ENCODE data around the gene ALDH1B1.
A peak's percentile ranks its signal among the peaks of the same experiment; 100 is the strongest.

Gene ALDH1B1

GRCh38 chr9:38392235-38393127 lies at the start of gene ALDH1B1:
TSS of gene ALDH1B1 (plus strand) at chr9:38392702. CDS start at chr9:38395749, 3,047 bp downstream.
- peak within 1 kb of the TSS; percentile 90 for H3K4me3 ChIP-seq (ENCODE audit: low read depth, low read length)
- POLR2A ChIA-PET = interaction anchor here (0.6 to 1.6 kb wide), 3 partner anchors 9 to 449 kb away, joined by 3 to 7 read pairs (median 4); partner anchors contain the start of gene SHB
- CTCF ChIA-PET = interaction anchor here (0.6 to 1.6 kb wide), 5 partner anchors 9 to 793 kb away, joined by 3 to 14 read pairs (median 3); no protein-coding TSS in a partner anchor
- no peak for DNase-seq (ENCODE audit: low read depth, low spot score)
- peak; percentile 21 for TF ChIP-seq CTCF (IDR thresholded peaks at IDR 0.05; ENCODE audit: insufficient read depth, low read length, missing control alignments)

DNA sequence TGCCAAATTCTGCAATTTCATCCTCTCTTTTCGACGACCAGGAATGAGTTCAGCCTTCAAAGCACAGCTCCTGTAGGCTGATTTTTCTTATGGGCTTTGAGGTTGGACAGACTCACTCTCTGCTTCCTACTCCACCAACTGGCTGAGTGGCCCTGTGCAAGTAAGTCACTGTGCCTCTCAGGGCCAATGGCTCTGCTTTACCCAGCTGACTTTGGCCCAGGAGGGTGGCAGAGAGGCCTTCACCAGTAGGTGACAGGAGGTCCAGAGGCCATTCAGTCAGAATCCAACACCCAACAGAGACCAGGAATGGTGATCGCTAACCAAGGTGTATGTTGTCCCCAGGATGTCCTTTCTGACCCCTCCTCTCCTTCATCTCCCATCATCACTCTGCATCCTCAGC lies 49.5 kb upstream of the ALDH1B1 start:
- TF ChIP-seq CTCF (IDR thresholded peaks at IDR 0.05; ENCODE audit: insufficient read depth, low read length, missing control alignments) = no peak
- DNase-seq (ENCODE audit: low read depth, low spot score) = no peak
- H3K4me3 ChIP-seq (ENCODE audit: low read depth, low read length) = no peak overlapping the region
- ChIA-PET POLR2A (no interaction called here), CTCF (no interaction called here)

DNA sequence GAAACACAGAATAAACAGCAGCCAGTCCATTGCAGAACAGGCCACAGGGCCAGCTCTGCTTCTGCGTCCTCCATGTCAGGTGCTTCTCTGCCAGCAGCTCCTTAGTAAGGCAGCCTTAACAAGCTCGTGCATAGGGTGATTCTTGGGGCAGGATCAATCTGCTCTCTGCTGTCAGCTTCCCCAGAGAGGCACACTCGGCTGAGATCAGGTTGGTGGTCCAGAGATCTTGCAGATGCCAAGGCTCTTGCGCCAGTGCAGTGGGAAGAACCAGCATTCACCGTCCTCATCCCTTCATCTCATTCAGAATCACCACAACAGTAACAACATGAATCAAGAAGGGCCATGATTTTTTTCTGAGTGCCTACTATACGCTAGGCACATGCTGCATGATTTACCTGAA lies 49.0 kb upstream of the ALDH1B1 start:
- TF ChIP-seq CTCF (IDR thresholded peaks at IDR 0.05; ENCODE audit: insufficient read depth, low read length, missing control alignments) = no peak
- ChIA-PET CTCF (interaction anchor here (1.1 kb wide), 1 partner anchor 13 kb away, joined by 3 read pairs; no protein-coding TSS in a partner anchor), POLR2A (no interaction called here)
- H3K4me3 ChIP-seq (ENCODE audit: low read depth, low read length) = no peak overlapping the region
- no peak for DNase-seq (ENCODE audit: low read depth, low spot score)

DNA sequence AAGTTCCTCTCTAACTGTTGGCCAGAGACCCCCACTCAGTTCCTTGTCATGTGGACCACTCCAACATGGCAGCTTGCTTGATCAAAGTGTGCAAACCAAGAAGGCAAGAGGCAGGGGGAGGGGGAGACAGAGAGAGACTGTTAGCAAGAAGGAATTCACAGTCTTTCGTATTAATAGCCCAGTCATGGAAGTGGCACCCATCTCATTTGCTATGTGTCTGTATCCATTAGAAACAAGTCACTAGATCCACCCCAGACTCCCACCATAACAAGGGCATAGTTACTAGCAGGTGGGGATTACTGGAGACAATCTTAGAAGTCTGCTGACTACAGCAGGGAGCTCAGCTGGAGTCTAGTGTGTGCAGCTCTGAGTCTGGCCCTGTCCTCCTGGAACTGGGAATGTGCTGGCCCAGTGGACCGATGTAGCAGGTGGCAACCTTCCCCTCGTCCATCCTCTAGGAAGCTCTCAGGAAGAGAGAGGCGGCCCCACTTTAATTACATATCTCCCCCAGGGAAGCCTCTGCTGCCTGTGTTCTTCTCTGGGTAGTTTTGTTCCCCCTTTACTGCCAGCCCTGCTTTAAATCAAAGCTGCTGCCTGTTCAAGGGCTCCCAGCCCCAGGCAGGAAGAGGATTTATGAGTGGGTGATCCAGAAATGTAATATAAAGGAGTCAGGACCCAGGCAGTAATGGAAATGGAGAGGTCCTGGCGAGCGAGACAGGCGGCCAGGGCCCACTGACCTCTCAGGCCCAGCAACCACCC lies 47.8 kb upstream of the ALDH1B1 start:
- POLR2A ChIA-PET = no interaction called here
- H3K4me3 ChIP-seq (ENCODE audit: low read depth, low read length) = no peak overlapping the region
- DNase-seq (ENCODE audit: low read depth, low spot score) = no peak
- no peak for TF ChIP-seq CTCF (IDR thresholded peaks at IDR 0.05; ENCODE audit: insufficient read depth, low read length, missing control alignments)
- CTCF ChIA-PET = interaction anchor here (1.1 to 1.9 kb wide), 2 partner anchors 11 to 12 kb away, joined by 3 to 5 read pairs; no protein-coding TSS in a partner anchor

DNA sequence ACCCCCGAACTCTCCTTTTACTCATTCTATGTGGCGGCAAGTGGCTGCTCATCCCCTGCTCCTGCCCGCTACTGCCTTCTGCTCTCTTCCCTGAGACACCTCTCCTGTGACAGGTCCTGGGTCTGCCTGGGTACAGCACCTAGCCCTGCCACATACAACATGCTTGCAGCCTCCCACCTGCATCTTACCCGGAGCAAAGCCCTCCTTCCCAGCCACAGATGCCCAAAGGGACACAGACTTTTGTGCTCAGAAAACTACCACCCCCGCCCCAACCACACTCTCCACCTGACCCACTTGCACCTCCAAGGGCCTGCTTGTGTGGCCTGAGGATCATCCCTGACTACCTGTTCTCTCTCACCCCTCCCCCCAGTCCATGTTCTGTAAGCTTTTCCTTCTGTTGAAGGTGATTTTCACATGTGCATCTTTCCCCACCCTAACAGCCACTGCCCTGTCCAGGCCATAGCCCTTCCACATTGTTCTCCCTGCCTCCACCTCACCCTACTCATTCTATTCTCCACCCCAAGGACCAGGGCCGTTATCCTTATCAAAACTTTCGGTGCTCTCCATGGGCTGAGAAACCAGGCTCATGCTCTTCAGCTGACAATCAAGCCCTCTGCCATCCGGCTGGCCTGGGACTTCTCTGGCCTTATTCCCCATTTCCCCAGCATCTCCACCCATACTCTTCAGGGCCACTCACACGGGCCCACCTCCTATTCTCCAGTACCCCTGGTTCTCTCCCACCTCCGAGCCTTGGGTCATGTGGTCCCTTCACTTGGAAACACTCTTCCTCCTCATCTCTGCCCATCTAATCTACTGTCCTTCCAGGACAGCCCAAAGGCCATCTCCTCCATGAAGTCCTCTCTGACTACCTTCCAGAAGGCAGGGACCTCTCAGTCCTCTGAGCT lies 46.4 kb upstream of the ALDH1B1 start:
- CTCF ChIA-PET = interaction anchor here (1.9 kb wide), 1 partner anchor 12 kb away, joined by 5 read pairs; no protein-coding TSS in a partner anchor
- TF ChIP-seq CTCF (IDR thresholded peaks at IDR 0.05; ENCODE audit: insufficient read depth, low read length, missing control alignments) = no peak
- POLR2A ChIA-PET = no interaction called here

More for the DNA sequence above, 46.4 kb upstream of the ALDH1B1 start:
- DNase-seq (ENCODE audit: low read depth, low spot score) = no peak
- no peak overlapping the region for H3K4me3 ChIP-seq (ENCODE audit: low read depth, low read length)

Measured in AG04449 (cell line).